SK-MEL-5 (cell line): Measurements from ENCODE around the gene FNIP1. TPM values are rescaled to one million over a fixed set of nuclear protein-coding genes. Genes with fewer than 3 reads are reported as not detected.
A peak's percentile ranks its signal among the peaks of the same experiment; 100 is the strongest.
"Not testable (repeated sequence)": the region's sequence is repeated elsewhere in the genome, so short reads cannot be mapped to it uniquely, and the experiment has no call there.

Experiments used
- DNase-seq: peaks from one replicate; pipeline ENCODE4 v3.0.0-alpha.2; 2016; ENCODE audit warnings: low read depth, low spot score
- in situ Hi-C: cut with HindIII; loops from 2 replicates; pipeline ENCODE4 v1.10.0; 2016; ENCODE audit warnings: low sequenced_read_pairs, high pct_unique_total_duplicates, low pct_unique_long_range_greater_than_20kb
- polyA plus RNA-seq, 2 experiments: library from polyadenylated mRNA; depleted of rRNA; stranded (reverse); fragments of >200 nt; gene quantifications; 2 replicates each; pipeline ENCODE4 v1.2.3, GENCODE V29; 2015
- total RNA-seq: library from RNA; depleted of rRNA; stranded (reverse); fragments of >200 nt; shearing (Covaris generic); gene quantifications from 2 replicates; pipeline ENCODE4 v1.2.3, GENCODE V29; 2014; rRNA removed

The FNIP1 gene
- 36.2 and 39.4 TPM in 2 replicates for total RNA-seq
- 12.6 and 18.2 TPM in 2 replicates for polyA plus RNA-seq (2015; cell fraction: cytosol; rRNA removed)
- 50.5 and 53.3 TPM in 2 replicates for polyA plus RNA-seq (2015; cell fraction: nucleus; rRNA removed)

DNA sequence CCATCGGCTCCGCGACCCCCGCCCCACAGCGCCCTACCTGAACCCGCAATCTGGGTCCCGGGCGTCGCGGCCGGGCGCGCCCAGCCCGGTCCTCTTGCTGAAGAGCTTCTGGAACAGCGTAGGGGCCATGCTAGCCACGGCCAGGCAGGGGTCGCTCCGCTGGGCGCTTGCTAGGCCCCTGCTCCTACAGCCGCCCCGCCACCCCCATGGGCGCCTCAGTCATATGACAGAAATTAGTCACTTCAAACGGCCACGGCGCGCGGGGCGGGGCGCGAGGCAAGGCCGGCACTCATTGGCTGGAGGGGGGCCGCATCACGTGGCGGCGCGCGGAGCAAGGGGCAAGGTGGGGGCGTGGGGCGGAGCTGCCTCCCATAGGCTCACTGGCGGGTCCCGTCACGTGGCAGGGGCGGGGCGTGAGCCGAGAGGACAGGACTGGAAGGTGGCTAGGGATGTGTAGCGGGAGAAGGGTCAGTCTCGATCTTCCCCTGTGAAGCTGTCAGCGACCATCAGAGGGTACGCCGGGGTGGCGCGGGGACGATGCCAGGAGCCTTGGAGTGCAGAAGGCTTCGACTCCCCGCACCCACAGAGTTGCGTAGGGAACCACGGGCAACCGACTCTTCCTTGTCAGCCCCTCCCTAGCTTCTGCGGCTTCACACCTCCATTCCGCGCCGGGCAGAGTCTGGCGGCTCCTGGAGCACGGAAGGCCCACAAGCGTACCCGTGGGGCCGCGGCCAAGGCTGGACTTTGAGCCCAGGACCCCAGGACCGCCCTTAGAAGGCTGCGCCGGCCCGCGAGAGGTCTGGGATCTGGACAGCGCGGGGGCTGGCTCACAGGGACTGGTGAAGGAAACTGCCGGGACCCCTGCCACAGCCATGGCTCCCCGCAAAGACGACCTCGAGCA is at the start of gene FNIP1:
TSS of gene FNIP1 (minus strand) at position 225 of the 901 bp plus-strand sequence. CDS start at position 129, 96 bp downstream.
- peak; percentile 95 for DNase-seq
- in situ Hi-C loops: no loop called here

DNA sequence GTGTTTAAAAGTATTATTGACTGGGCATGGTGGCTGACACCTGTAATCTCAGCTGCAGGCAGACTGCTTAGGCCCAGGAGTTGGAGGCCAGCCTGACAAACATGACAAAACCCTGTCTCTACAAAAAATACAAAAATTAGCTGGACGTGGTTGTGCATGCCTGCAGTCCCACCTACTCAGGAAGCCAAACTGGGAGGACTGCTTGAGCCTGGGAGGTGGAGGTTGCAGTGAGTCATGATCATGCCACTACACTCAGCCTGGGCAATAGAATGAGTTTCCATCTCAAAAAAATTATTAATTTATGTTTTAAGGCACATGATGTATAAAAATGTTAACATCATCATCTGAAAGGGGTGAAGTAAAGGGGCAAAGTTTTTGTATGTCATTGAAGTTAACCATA is 49.7 kb upstream of the FNIP1 start:
- in situ Hi-C loops: no loop called here
- DNase-seq: no peak

DNA sequence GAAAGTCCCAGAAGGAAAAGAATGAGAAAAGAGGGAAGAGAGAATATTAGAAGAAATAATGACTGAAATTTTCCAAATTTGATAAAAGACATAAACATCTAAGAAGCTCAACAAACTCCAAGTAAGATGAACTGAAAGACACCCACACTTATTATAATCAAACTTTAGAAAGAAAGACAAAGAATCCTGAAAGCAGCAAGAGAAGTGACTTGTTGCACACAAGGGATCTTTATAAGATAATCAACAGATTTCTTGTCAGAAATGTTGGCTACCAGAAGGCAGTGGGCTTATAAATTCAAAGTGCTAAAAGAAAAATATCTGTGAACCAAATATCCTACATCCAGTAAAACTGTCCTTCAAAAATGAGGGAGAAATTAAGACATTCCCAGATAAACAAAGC is 49.0 kb upstream of the FNIP1 start:
- in situ Hi-C loops: no loop called here

DNA sequence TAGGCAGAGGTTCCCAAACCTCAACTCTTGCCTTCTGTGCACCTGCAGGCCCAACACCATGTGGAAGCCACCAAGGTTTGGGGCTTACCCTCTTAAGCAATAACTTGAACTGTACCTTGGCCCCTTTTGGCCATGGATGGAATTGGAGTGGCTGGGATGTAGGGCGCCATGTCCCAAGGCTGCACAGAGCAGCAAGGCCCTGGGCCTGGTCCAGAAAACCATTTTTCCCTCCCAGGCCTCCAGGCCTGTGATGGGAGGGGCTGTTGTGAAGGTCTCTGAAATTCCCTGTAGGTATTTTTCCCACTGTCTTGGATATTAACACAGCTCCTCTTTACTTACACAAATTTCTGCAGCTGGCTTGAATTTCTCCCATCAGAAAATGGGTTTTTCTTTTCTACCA is 46.2 kb upstream of the FNIP1 start:
- in situ Hi-C loops, DNase-seq: not testable (repeated sequence)

More for the DNA sequence above, 49.0 kb upstream of the FNIP1 start:
- DNase-seq: no peak

DNA sequence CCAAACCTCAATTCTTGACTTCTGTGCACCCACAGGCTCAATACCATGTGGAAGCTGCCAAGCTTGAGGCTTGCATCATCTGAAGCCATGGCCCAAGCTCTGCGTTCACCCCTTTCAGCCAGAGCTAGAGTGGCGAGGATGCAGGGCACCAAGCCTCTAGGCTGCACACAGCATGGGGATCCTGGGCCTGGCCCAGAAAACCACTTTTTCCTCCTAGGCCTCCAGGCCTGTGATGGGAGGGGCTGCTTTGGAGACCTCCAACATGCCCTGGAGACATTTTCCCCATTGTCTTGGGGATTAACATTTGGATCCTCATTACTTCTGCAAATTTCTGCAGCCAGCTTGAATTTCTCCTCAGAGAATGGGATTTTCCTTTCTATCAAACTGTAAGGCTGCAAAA is 35.9 kb upstream of the FNIP1 start:
- in situ Hi-C loops, DNase-seq: not testable (repeated sequence)

DNA sequence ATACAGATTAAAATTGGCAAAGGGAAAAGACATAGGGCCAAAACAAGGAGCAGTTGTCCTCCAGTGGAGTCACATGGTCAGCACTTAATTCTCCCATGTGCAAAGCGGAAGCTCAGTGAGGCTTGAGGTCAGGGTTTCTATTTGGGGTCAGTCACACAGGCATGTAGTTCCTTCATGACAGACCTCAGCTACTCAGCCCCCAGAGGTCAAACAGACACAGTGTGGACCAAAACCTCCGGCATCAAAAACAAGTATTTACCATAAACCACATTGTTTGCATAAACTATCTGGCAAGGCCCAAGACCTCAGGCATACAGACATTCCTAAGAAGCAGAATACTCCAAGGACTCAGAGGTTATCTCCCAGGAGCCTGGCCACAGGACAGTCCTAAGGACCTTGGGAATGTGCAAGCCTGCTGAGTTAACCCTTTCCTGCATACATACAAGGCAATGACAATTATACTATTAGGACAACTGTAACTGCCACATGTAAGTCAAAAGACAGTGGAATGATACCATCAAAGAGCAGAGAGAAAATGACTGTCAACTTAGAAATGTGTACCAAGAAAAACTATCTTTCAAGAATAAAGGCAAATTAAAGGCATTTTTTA is 28.7 kb upstream of the FNIP1 start:
- in situ Hi-C loops: no loop called here
- DNase-seq: peak; percentile 64

DNA sequence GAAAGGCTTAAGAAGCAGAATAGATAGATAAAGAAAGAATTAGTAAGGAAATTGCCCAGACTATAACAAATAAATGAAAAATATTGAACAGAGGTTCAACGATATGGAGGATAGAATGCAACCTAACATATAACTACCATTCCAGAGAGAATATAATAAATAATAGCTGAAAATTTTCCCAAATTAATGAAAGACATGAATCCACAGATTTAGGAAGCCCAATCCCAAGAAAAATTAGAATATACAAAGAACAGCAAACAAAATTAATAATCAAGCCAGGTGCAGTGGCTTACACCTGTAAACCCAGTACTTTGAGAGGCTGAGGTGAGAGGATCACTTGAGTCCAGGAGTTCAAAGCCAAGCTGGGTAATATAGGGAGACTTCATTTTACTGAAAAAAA is 27.8 kb upstream of the FNIP1 start:
- no peak for DNase-seq
- in situ Hi-C loops: no loop called here

DNA sequence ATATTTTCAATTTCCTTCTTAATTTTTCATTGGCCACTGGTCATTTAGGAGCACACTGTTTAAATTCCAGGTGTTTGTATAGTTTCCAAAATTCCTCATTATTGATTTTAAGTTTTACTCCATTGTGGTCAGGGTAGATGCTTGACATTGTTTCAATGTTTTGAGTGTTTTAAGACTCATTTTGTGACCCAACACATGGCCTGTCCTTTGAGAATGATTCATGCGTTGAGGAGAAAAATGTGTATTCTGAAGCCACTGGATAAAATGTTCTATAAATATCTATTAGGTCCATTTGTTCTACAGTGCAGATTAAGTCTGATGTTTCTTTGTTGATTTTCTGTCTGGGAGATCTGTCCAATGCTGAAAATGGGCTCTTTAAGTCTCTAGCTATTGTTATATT is 24.4 kb upstream of the FNIP1 start:
- no peak for DNase-seq
- in situ Hi-C loops: no loop called here

DNA sequence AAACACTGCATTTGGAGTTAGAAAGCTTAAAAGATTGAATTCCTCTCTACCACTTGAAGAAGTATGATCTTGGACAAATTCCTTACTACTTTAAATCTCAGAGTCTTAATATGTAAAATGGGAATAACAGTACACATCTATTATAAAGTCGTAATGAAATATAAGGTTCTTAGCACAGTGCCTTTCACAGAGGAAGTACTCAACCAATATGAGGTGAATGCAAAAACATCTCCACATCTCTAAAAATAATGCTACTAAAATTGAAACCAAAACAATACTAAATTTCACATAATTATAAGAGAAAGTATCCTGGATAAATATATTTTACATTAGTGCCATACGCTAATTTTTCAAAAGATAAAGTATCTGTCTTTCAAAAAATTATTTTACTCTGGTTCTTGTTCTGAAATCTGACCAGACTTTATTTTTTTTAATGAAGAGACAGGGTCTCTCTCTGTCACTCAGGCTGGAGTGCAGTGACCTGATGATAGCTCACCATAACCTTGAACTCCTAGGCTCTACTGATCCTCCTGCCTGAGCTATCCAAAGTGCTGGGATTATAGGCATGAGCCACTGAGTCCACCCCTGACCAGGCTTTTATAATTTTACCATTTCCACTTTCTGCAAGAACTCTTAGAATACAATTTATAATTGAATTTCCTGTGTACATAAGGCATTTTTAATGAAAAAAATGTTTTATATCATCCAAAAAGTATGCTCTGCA is 21.3 kb upstream of the FNIP1 start:
- in situ Hi-C loops: no loop called here

DNA sequence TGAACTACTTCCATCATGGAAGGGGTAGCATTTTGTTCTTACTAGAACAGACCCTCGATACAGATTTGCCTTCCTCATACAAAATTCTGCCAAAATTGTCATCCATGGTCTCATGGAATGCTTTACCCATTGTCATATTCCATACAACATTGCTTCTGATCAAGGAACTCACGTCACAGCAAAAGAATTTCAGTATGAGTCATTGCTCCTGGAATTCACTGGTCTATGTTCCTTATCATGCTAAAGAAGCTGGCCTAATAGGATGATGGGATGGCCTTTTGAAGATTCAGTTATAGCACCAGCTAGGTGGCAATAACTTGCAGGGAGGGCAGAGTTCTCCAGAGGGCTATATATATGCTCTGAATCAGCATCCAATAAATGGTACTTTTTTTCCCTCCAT is 18.2 kb upstream of the FNIP1 start:
- peak; percentile 34 for DNase-seq
- in situ Hi-C loops: no loop called here

More for the DNA sequence above, 21.3 kb upstream of the FNIP1 start:
- DNase-seq: no peak

DNA sequence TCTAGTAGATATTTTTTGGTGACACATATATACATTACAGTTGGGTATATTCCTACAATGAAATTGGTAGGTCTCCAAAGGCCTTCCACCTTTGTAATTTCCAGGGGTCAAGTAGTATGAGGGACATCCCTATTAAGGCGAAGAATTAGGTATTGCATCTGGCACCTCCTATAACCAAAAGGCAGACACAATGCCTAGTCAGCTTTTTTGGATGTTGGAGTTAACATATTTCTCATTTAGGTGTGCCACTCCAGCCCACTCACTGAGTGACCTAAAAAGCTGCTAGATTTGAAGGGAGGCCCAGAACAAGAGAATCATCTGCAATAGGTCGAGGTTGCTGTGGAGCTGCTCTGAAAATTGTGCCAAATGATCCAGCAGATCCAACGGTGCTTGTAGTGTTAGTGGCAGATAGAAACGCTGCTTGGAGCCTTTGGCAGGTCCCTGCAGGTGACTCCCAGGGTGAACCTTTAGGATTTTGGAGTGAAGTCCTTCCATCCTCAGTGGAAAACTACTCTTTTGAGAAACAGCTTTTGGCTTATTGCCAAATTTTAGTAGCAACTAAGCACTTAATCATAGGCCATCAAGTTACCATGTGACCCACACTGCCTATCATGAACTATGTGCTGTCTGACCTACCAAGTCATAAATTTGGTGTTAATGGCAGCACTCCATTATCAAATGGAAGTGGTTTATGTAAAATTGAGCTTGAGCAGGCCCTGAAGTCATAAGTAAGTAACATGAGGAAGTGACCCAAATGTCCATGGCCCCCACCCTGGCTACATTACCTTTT is 15.7 kb upstream of the FNIP1 start:
- no peak for DNase-seq
- in situ Hi-C loops: no loop called here

DNA sequence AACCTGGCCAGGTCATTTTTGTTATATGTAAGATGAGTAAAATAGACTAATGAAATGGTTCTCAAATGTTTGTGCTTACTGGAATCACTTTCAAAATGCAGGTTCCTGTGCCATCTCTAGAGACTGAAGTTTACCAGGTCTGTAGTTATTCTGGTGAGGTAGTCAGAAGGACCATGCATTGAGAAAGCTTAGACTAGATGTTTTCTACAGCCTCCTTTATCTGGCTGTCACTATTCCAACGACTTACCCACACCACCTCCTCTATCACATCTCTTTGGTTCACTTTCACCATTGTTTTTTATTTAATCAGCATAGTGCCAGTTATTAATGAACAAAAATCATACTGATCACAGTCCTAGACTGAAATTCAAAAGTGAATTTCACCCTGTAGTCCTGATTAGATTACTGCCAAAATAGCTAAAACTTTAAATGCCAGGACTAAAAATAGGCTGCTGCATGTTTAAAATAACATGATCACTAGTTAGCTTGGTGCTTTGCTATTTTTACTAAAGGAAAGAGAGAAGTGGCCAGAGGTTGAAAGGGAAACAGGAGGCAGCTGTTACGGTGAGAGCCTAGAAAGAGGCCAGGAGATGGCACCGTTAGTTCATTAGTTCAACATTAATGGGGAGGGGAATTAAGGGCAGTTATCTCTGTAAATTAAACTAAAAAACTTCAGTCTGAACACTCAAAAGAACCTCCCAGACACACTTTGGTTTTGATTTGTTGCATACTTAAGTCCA is 13.9 kb upstream of the FNIP1 start:
- peak; percentile 51 for DNase-seq
- in situ Hi-C loops: no loop called here

DNA sequence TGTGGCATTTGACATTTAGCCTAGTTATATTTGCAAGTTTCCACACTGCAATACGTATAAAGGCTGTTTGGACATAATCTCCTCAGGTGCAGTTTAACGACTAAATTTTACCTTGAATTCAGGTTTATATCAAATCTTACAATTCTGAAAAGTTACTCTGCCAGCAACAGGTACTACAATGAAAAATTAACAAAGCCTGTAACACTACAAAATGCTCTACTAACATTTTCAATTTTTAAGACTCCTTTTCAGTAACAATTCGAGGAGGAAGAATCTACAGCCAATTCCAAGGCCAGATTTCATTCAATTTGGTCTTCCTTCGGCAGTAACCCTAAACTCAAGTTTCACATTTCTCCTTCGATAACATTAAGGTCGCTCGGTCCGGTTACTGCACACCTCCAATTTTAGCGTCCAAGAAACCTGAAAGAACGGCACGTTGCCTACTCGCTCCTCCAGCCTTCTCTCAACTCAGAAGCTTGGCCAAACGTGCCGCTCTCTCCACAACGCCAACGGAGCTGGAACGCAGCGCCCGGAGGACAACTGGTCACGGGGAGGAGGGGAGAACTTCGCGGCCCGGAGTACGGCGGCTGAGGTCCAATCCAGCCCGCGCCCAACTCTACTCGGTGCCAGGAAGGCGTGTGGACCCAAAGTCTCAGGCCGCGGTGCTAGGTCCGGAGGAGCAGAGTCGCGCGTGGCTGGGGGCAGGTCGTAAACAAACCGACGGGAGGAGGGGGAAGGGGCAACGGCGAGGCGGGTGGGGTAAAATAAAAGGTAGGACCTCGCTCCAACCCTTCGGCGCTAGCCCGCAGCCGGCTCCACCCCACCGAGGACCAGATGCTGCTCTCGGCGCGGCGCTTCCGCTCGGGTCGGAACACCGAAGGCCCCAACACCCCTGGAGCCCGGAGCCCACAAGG is 681 bp downstream of the FNIP1 start:
- peak; percentile 38 for DNase-seq
- in situ Hi-C loops: no loop called here

DNA sequence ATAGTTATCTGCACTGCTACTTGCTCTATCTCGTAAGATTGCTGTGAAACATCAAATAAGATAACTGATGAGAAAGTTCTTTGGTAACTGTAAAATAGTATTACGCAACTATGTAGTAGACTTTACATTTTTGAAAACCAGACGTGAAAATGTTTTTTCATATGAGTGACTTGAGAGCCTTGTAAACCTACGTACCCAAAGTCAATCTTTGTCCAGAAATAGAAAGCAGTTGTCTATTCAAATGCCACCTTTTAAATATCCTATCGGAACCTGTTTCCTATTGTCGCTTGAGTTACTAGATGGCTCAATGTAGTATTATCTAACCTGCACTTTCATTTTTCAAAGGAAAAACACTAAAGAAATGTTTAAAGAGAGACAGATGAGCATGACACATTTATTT is 1.6 kb downstream of the FNIP1 start:
- in situ Hi-C loops: no loop called here
- DNase-seq: no peak

DNA sequence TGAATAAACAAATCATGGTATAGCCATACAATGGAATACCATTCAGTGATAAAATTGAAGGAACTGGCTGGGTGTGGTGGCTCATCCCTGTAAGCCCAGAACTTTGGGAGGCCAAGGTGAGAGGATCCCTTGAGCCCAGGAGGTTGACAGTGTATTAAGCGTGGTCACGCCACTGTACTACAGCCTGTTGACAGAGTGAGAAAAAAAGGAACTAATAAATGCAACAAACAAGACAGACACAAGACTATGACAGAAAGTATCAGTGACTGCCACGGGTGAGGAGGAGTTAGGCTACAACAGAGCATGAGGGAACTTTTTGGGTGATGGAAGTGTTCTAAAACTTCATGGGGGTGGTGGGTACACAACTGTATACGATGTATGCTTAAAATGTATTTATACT is 2.2 kb downstream of the FNIP1 start:
- DNase-seq: peak; percentile 8
- in situ Hi-C loops: no loop called here

DNA sequence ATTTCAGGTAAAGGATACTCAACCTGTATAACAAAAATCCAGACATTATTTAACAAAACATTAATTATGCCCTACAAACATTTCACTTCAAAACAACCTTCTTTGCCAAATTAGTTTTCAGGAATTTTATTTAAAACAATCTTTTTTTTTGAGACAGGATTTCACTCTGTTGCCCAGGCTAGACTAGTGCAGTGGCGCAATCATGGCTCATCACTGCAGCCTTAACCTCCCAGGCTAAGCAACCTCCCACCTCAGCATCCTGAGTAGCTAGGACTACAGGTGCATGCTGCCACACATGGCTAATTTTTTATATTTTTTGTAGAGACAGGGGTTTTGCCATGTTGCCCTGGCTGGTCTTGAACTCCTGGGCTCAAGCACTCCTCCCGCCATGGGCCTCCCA is 3.9 kb downstream of the FNIP1 start:
- in situ Hi-C loops: no loop called here
- no peak for DNase-seq
